ENCODE data around the gene SIDT2. TPM values are rescaled to one million over a fixed set of nuclear protein-coding genes. Genes with fewer than 3 reads are reported as not detected.

Gene SIDT2
- total and polyA plus RNA-seq, 2 of the 13 experiments (the other 11 are each of a cell fraction or from before 2014, with no cell fraction given), result 11.5 to 28.0 TPM

DNA sequence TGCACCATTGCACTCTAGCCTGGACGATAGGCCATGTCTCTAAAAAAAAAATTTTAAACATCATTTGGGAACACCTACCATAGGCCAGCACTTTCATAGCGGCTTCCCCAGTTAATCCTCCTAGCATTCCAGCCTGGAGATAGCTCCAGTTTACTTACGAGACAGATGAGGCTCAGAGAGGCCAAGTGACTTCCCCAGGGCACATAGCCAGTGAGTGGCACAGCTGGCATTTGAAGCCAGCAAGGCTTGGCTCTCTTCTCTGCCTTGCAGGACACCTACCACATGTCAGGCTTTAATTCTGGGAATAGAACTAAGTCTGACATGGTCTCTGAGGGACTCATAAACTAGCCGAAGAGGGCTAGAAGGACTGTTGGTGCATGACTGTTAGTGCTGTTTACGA, 15.7 kb downstream of the SIDT2 start:
- Histone ChIP-seq H3K4me1 (ENCODE audit: insufficient read depth, low read length) (peaks cover 9% of the 10 kb centered on the region), H3K79me2 (ENCODE audit: insufficient read depth, low read length) (no peaks in the 10 kb centered on the region), H3K4me3 (replicated peaks in 1 of 3; ENCODE audit: insufficient read depth in 1 of 3, low read depth in 2 of 3, low read length in 3 of 3) (no peak overlapping the region), H3K4me2 (ENCODE audit: low read depth, low read length) (no peak overlapping the region), H2AFZ (ENCODE audit: low read length) (no peak overlapping the region), H3K27me3 (ENCODE audit: control insufficient read depth in 1 of 2, insufficient read depth in 2 of 2, low read length in 2 of 2) (no peaks in the 10 kb centered on the region), H3K36me3 (replicated peaks in 1 of 2; ENCODE audit: control insufficient read depth in 1 of 2, insufficient read depth in 2 of 2, low read length in 2 of 2) (peaks cover 4 to 11% of the 10 kb centered on the region in 2 experiments; a peak in 3 of 5 replicates), H4K20me1 (ENCODE audit: insufficient read depth, low read length) (no peaks in the 10 kb centered on the region), H3K9me3 (ENCODE audit: low read length) (no peaks in the 10 kb centered on the region), H3K9ac (ENCODE audit: insufficient read depth, low read depth, low read length) (no peak overlapping the region), H3K27ac (ENCODE audit: extremely low read length, insufficient read depth, low read length) (no peak overlapping the region)
- no peak for FAIRE-seq
- no peak for ATAC-seq
- CTCF ChIA-PET (ENCODE audit: low intra/inter-chr PET ratio, low total read pairs), result no interaction called here
- no TSS peak for BruUV-seq (replicated peaks)
- POLR2A ChIA-PET, result interaction anchor here (1.1 kb wide), 1 partner anchor 32 kb away, joined by 3 read pairs; no protein-coding TSS in a partner anchor
- TF ChIP-seq, protein P1, sequence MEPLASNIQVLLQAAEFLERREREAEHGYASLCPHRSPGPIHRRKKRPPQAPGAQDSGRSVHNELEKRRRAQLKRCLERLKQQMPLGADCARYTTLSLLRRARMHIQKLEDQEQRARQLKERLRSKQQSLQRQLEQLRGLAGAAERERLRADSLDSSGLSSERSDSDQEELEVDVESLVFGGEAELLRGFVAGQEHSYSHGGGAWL (CRISPR knock-in tag; IDR thresholded peaks at IDR 0.05), result no peak
- TF ChIP-seq REST (IDR thresholded peaks at IDR 0.05; ENCODE audit: borderline replicate concordance in 1 of 2, low read depth in 1 of 2, low read length in 2 of 2), result no peak
- no peak for TF ChIP-seq NBN (conservative IDR thresholded peaks at IDR 0.05)
- no peak for TF ChIP-seq ZBTB38 (CRISPR knock-in tag; IDR thresholded peaks at IDR 0.05)
- no peak for TF ChIP-seq ZFP36 (IDR thresholded peaks at IDR 0.05; ENCODE audit: borderline replicate concordance, low read depth, low read length, partially characterized antibody)
- TF ChIP-seq ZNF264 (CRISPR knock-in tag; IDR thresholded peaks at IDR 0.05), result no peak
- no peak for TF ChIP-seq SSRP1 (CRISPR knock-in tag; IDR thresholded peaks at IDR 0.05)
- 98% methylated on average over 5 of the region's 5 CpGs for WGBS (ENCODE audit: low lambda C conversion rate)
- intact Hi-C loops (cut with micrococcal nuclease; ENCODE audit: unreplicated experiment), result no loop called here
- DNase-seq (ENCODE audit: low spot score), result no peak
- in situ Hi-C loops (cut with HindIII; ENCODE audit: extremely low pct_ligation_motif_present, low pct_unique_long_range_greater_than_20kb), result no loop called here

All from HepG2 (cell line).